GM21515 (cell line): ENCODE data around the gene KAT8.
A peak's percentile ranks its signal among the peaks of the same experiment; 100 is the strongest.
"Not testable (repeated sequence)": the region's sequence is repeated elsewhere in the genome, so short reads cannot be mapped to it uniquely, and the experiment has no call there.

ENCODE experiments used
- ATAC-seq: cut with Tn5 transposase; IDR thresholded peaks from one replicate; pipeline ENCODE4 v1.9.1; 2021; ENCODE audit not compliant: unreplicated experiment

Gene KAT8

GRCh38 chr16:31130336-31130891 is 12.9 kb downstream of the KAT8 start:
- no peak for ATAC-seq

- ATAC-seq: no peak
These were observed 13.4 kb downstream of the KAT8 start for GRCh38 chr16:31130899-31131298.

GRCh38 chr16:31131416-31131815 is 14.0 kb downstream of the KAT8 start:
- no peak for ATAC-seq

- no peak for ATAC-seq
These were observed 14.4 kb downstream of the KAT8 start for GRCh38 chr16:31131841-31132271.

GRCh38 chr16:31132303-31132979 is 15.0 kb downstream of the KAT8 start:
- no peak for ATAC-seq

GRCh38 chr16:31133046-31133501 is 15.6 kb downstream of the KAT8 start:
- no peak for ATAC-seq

- no peak for ATAC-seq
These were observed 16.7 kb downstream of the KAT8 start for GRCh38 chr16:31134091-31134571.

- ATAC-seq: no peak
These were observed 17.4 kb downstream of the KAT8 start for GRCh38 chr16:31134625-31135534.

GRCh38 chr16:31135535-31136286 is 18.2 kb downstream of the KAT8 start, which contains the start of gene PRSS8:
PRSS8 (minus strand) TSS chr16:31135727; CDS start chr16:31135498, 229 bp downstream.
- no peak for ATAC-seq

- ATAC-seq: no peak
These were observed 18.8 kb downstream of the KAT8 start for GRCh38 chr16:31136287-31136662.

GRCh38 chr16:31136822-31137499 is 19.5 kb downstream of the KAT8 start:
- ATAC-seq: not testable (repeated sequence)

- ATAC-seq: no peak
These were observed 21.4 kb downstream of the KAT8 start for GRCh38 chr16:31138621-31139578.

GRCh38 chr16:31141071-31141469 is 23.6 kb downstream of the KAT8 start:
- ATAC-seq: not testable (repeated sequence)

- no peak for ATAC-seq
These were observed 24.1 kb downstream of the KAT8 start for GRCh38 chr16:31141489-31142108.

- peak; percentile 78 for ATAC-seq
These were observed 24.9 kb downstream of the KAT8 start for GRCh38 chr16:31142109-31143010.

- ATAC-seq: no peak
These were observed 25.7 kb downstream of the KAT8 start for GRCh38 chr16:31143011-31143693.

- no peak for ATAC-seq
These were observed 26.3 kb downstream of the KAT8 start for GRCh38 chr16:31143694-31144148.
